HepG2 (cell line): ENCODE measurements around the gene VEGFB. TPM values are rescaled to one million over a fixed set of nuclear protein-coding genes. Genes with fewer than 3 reads are reported as not detected.

Source experiments
- ATAC-seq: fragments of 200-7000 bp; cut with Tn5 transposase; 3 replicates; pipeline ENCODE4 v1.9.1; 2020; ENCODE audit warnings: mild to moderate bottlenecking, moderate library complexity
- BruUV-seq: library from RNA; stranded (reverse); fragments of 400-500 nt; replicated peaks from 2 replicates; lab custom pipeline; 2021; lab: Mats Ljungman, UMichigan
- CTCF ChIA-PET: fragments of 300-600 bp; formaldehyde crosslinking; extraction: SDS; loops from one replicate; lab custom pipeline; 2021; ENCODE audit warnings: low total read pairs, inconsistent platforms, low intra/inter-chr PET ratio; lab: Yijun Ruan, JAX
- POLR2A ChIA-PET: fragments of 350-600 bp; sonication (Branson Sonifier 250); formaldehyde crosslinking; loops from one replicate; lab custom pipeline; 2020; ENCODE audit warnings: antibody characterized with exemption, inconsistent platforms; lab: Yijun Ruan, JAX
- DNase-seq: peaks from one replicate; pipeline ENCODE4 v3.0.0-alpha.2; 2015; ENCODE audit warnings: low spot score
- FAIRE-seq: peaks from 3 replicates; lab custom pipeline; 2011; peaks lifted over from hg19 to GRCh38; lab: Jason Lieb, UNC
- H2AFZ ChIP-seq: one replicate; pipeline ENCODE4 v1.6.1; 2011; ENCODE audit warnings: low read length, inconsistent platforms
- H3K27ac ChIP-seq: fragments of 300-600 bp; 3 replicates; pipeline ENCODE4 v1.8.0; 2011; ENCODE audit warnings: mixed run types, mild to moderate bottlenecking, mixed read lengths, low read length, inconsistent platforms; ENCODE audit not compliant: insufficient read depth; ENCODE audit errors: extremely low read length
- H3K27me3 ChIP-seq, 2 experiments: fragments of 200-600 bp in 1 of 2; 2 replicates in 1 of 2; 3 replicates in 1 of 2; pipeline versions ENCODE4 v1.6.0 to v1.8.0; 2011; ENCODE audit warnings: low read length in 2 of 2, mild to moderate bottlenecking in 2 of 2, moderate library complexity in 2 of 2, inconsistent platforms in 1 of 2; ENCODE audit not compliant: insufficient read depth in 2 of 2, control insufficient read depth in 1 of 2
- H3K36me3 ChIP-seq, 2 experiments: fragments of 200-600 bp in 1 of 2; replicated peaks in 1 of 2; 2 replicates in 1 of 2; 3 replicates in 1 of 2; pipeline versions ENCODE4 v1.5.1 to v1.8.0; 2011; ENCODE audit warnings: low read length in 2 of 2, inconsistent platforms in 1 of 2; ENCODE audit not compliant: insufficient read depth in 2 of 2, control insufficient read depth in 1 of 2
- H3K4me1 ChIP-seq: 2 replicates; pipeline ENCODE4 v1.5.1; 2012; ENCODE audit warnings: low read length, inconsistent platforms; ENCODE audit not compliant: insufficient read depth
- H3K4me2 ChIP-seq: 2 replicates; pipeline ENCODE4 v1.6.0; 2011; ENCODE audit warnings: low read depth, low read length, inconsistent platforms
- H3K4me3 ChIP-seq, 3 experiments: fragments of 200-600 bp in 1 of 3; sonication (generic), shearing (Covaris generic) in 1 of 3; replicated peaks in 1 of 3; 2 replicates each; pipeline ENCODE4 v1.5.1; 2011 to 2016; ENCODE audit warnings: low read length in 3 of 3, inconsistent platforms in 2 of 3, low read depth in 2 of 3, mild to moderate bottlenecking in 2 of 3, control low read depth in 1 of 3, mixed read lengths in 1 of 3; ENCODE audit not compliant: insufficient read depth in 1 of 3
- H3K79me2 ChIP-seq: one replicate; pipeline ENCODE4 v1.6.1; 2011; ENCODE audit warnings: low read length, inconsistent platforms; ENCODE audit not compliant: insufficient read depth
- H3K9ac ChIP-seq: 2 replicates; pipeline ENCODE4 v1.6.0; 2011; ENCODE audit warnings: mild to moderate bottlenecking, low read depth, low read length, inconsistent platforms; ENCODE audit not compliant: insufficient read depth
- H3K9me3 ChIP-seq: 2 replicates; pipeline ENCODE4 v1.5.1; 2012; ENCODE audit warnings: mild to moderate bottlenecking, low read length
- H4K20me1 ChIP-seq: 2 replicates; pipeline ENCODE4 v1.6.0; 2011; ENCODE audit warnings: inconsistent platforms, mild to moderate bottlenecking, low read length, moderate library complexity; ENCODE audit not compliant: insufficient read depth
- TBP ChIP-seq: sonication (generic); formaldehyde crosslinking; IDR thresholded peaks from 2 replicates; pipeline ENCODE4 v1.5.0; 2020; ENCODE audit warnings: missing genetic modification reagents
- TOE1 ChIP-seq: sonication (generic); formaldehyde crosslinking; IDR thresholded peaks from 2 replicates; pipeline ENCODE4 v1.4.0; 2020; ENCODE audit warnings: mild to moderate bottlenecking, missing genetic modification reagents
- U2AF1 ChIP-seq: fragments of 200-400 bp; formaldehyde crosslinking; optimal IDR thresholded peaks from 2 replicates; pipeline ENCODE3; 2017; ENCODE audit warnings: mild to moderate bottlenecking, low read depth, low read length
- ZFP82 ChIP-seq: sonication (generic); formaldehyde crosslinking; IDR thresholded peaks from 2 replicates; pipeline ENCODE4 v1.5.1; 2020; ENCODE audit warnings: mild to moderate bottlenecking, missing genetic modification reagents, borderline replicate concordance
- ZNF589 ChIP-seq: sonication (generic); formaldehyde crosslinking; conservative IDR thresholded peaks from 2 replicates; pipeline ENCODE4 v1.8.0; 2022; ENCODE audit warnings: mild to moderate bottlenecking, moderate library complexity, missing genetic modification reagents
- ZNF607 ChIP-seq: sonication (generic); formaldehyde crosslinking; IDR thresholded peaks from 2 replicates; pipeline ENCODE4 v1.5.1; 2020; ENCODE audit warnings: missing genetic modification reagents, mild to moderate bottlenecking, borderline replicate concordance
- ZNF672 ChIP-seq: sonication (generic); formaldehyde crosslinking; IDR thresholded peaks from 2 replicates; pipeline ENCODE4 v1.8.1; 2022; ENCODE audit warnings: missing genetic modification reagents
- WGBS: methylation state at CpG from one replicate; pipeline ENCODE4 v1.1.6; 2017; ENCODE audit warnings: low lambda C conversion rate; 5-methylcytosine and 5-hydroxymethylcytosine counted together
- in situ Hi-C: cut with HindIII; loops from 2 replicates; pipeline ENCODE4 v1.10.0; 2017; ENCODE audit warnings: low pct_unique_long_range_greater_than_20kb; ENCODE audit not compliant: extremely low pct_ligation_motif_present
- intact Hi-C: fragments of 100-400 bp; cut with micrococcal nuclease; formaldehyde crosslinking; loops from one replicate; pipeline ENCODE4 v1.10.0; 2022; ENCODE audit not compliant: unreplicated experiment
- polyA plus RNA-seq, 8 experiments: library from polyadenylated mRNA; depleted of rRNA in 3 of 8; stranded (reverse) in 7 of 8; unstranded in 1 of 8; fragments of >200 nt; fragmentation: Illumina TruSeq in 4 of 8; extraction: Trizol in 4 of 8; gene quantifications; 2 replicates each; pipeline versions ENCODE4 v1.2.1 to v1.2.3, GENCODE V29; 2011 to 2016; ENCODE audit warnings: low read depth in 4 of 8, missing spikeins in 1 of 8, mixed read lengths in 1 of 8; ENCODE audit not compliant: insufficient read depth in 1 of 8
- total RNA-seq, 5 experiments: library from RNA; depleted of rRNA; stranded (reverse); fragments of >200 nt; fragmentation: Illumina TruSeq; extraction: Trizol; gene quantifications; 2 replicates each; pipeline ENCODE4 v1.2.3, GENCODE V29; 2016; ENCODE audit warnings: low read depth in 1 of 5
- TF ChIP-seq, protein P1 (sequence below): sonication (generic); formaldehyde crosslinking; IDR thresholded peaks from 2 replicates; pipeline ENCODE4 v1.4.0; 2020; ENCODE audit warnings: missing genetic modification reagents
- TF ChIP-seq, protein P2 (sequence below): sonication (generic); formaldehyde crosslinking; IDR thresholded peaks from 2 replicates; pipeline ENCODE4 v1.5.0; 2020; ENCODE audit warnings: missing genetic modification reagents
- TF ChIP-seq, protein P3 (sequence below): sonication (generic); formaldehyde crosslinking; conservative IDR thresholded peaks from 2 replicates; pipeline ENCODE4 v1.4.0; 2020; ENCODE audit warnings: missing genetic modification reagents
- TF ChIP-seq, protein P4 (sequence below): sonication (generic); formaldehyde crosslinking; IDR thresholded peaks from 2 replicates; pipeline ENCODE4 v1.5.0; 2020; ENCODE audit warnings: missing genetic modification reagents
- TF ChIP-seq, protein P5 (sequence below): sonication (generic); formaldehyde crosslinking; IDR thresholded peaks from 2 replicates; pipeline ENCODE4 v1.8.0; 2022; ENCODE audit warnings: mild to moderate bottlenecking, missing genetic modification reagents; ENCODE audit not compliant: insufficient replicate concordance

VEGFB gene
- total and polyA plus RNA-seq, 2 of the 13 experiments (the other 11 are each of a cell fraction or from before 2014, with no cell fraction given) = 9.0 to 11.3 TPM

DNA sequence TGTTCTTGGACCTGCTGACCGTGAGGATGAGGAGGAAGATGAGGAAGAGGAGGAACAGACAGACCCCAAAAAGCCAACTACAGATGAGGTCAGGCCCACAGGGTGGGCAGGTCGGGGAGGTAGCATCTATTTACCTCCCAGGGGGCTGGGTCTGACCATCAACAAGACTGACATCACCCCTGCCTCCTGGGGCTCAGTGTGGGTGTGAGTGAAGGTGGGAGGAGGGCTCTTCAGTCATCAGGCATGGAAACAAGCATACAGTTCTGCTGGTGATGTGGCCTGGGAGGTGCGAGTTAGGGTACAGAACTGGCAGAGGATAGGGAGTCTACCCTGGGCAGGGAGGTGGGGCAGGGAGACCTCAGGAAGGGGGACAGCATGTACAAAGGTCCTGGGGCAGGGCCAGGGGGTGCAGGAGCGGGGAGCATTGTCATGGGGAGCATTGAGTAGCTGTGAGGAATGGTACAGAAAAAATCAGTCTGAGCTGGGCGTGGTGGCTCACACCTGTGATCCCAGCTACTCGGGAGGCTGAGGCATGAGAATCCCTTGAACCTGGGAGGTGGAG is 25.8 kb downstream of the VEGFB start (continued):
- TF ChIP-seq U2AF1 (no peak), ZNF607 (CRISPR knock-in tag) (no peak), TBP (no peak), TOE1 (CRISPR knock-in tag) (no peak), ZNF589 (CRISPR knock-in tag) (no peak)
- TF ChIP-seq, protein P1, sequence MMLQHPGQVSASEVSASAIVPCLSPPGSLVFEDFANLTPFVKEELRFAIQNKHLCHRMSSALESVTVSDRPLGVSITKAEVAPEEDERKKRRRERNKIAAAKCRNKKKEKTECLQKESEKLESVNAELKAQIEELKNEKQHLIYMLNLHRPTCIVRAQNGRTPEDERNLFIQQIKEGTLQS (CRISPR knock-in tag) = no peak
- TF ChIP-seq, protein P2, sequence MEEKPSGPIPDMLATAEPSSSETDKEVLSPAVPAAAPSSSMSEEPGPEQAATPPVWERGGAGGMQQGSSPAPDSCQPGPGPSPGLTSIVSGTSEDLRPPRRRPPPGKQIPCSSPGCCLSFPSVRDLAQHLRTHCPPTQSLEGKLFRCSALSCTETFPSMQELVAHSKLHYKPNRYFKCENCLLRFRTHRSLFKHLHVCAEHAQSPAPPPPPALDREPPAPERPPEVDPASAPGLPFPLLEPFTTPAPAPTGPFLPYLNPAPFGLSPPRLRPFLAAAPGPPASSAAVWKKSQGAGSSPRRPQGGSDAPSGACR (CRISPR knock-in tag) = no peak
- TF ChIP-seq, protein P3, sequence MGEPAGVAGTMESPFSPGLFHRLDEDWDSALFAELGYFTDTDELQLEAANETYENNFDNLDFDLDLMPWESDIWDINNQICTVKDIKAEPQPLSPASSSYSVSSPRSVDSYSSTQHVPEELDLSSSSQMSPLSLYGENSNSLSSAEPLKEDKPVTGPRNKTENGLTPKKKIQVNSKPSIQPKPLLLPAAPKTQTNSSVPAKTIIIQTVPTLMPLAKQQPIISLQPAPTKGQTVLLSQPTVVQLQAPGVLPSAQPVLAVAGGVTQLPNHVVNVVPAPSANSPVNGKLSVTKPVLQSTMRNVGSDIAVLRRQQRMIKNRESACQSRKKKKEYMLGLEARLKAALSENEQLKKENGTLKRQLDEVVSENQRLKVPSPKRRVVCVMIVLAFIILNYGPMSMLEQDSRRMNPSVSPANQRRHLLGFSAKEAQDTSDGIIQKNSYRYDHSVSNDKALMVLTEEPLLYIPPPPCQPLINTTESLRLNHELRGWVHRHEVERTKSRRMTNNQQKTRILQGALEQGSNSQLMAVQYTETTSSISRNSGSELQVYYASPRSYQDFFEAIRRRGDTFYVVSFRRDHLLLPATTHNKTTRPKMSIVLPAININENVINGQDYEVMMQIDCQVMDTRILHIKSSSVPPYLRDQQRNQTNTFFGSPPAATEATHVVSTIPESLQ (CRISPR knock-in tag) = no peak

DNA sequence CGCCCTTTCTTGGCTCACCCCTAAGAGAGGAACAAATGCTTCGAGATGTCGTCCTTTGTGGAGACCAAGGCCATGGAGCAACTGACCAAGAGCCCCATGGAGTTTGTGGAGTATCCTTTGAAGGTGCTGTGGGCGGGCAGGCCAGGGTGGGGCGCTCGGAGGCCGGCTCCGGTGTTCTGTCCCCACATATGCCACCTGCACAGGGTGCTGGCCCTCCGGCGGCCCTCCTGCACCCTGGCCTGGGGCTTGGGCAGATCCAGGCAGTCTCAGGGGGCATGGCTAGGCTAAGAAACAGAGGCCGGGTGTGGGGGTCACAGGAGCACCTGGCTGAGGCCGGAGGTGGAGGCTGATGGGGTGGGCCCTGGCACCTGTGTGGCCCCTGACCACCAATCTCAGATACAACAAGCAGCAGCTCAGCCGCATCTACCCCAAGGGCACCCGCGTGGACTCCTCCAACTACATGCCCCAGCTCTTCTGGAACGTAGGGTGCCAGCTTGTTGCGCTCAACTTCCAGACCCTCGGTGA is 27.2 kb downstream of the VEGFB start:
- DNase-seq = no peak
- 96% methylated on average over 11 of the region's 18 CpGs for WGBS
- intact Hi-C loops (no loop called here), in situ Hi-C loops (no loop called here)
- H3K27me3 ChIP-seq = no peaks in the 10 kb centered on the region
- ChIA-PET CTCF (no interaction called here), POLR2A (interaction anchor here (0.7 kb wide), 1 partner anchor 9 kb away, joined by 3 read pairs; no protein-coding TSS in a partner anchor)
- no peak overlapping the region for H3K9ac ChIP-seq
- no peaks in the 10 kb centered on the region for H3K4me1 ChIP-seq
- peaks cover 10 to 36% of the 10 kb centered on the region in 2 experiments; a peak in 4 of 5 replicates for H3K36me3 ChIP-seq
- FAIRE-seq = no peak
- no peaks in the 10 kb centered on the region for H3K9me3 ChIP-seq
- H2AFZ ChIP-seq = no peak overlapping the region
- no peak overlapping the region for H3K27ac ChIP-seq
- no TSS peak for BruUV-seq
- no peaks in the 10 kb centered on the region for H4K20me1 ChIP-seq
- ATAC-seq = no peak
- H3K4me3 ChIP-seq = no peak overlapping the region
- no peaks in the 10 kb centered on the region for H3K79me2 ChIP-seq
- no peak overlapping the region for H3K4me2 ChIP-seq
- TF ChIP-seq, protein P4, sequence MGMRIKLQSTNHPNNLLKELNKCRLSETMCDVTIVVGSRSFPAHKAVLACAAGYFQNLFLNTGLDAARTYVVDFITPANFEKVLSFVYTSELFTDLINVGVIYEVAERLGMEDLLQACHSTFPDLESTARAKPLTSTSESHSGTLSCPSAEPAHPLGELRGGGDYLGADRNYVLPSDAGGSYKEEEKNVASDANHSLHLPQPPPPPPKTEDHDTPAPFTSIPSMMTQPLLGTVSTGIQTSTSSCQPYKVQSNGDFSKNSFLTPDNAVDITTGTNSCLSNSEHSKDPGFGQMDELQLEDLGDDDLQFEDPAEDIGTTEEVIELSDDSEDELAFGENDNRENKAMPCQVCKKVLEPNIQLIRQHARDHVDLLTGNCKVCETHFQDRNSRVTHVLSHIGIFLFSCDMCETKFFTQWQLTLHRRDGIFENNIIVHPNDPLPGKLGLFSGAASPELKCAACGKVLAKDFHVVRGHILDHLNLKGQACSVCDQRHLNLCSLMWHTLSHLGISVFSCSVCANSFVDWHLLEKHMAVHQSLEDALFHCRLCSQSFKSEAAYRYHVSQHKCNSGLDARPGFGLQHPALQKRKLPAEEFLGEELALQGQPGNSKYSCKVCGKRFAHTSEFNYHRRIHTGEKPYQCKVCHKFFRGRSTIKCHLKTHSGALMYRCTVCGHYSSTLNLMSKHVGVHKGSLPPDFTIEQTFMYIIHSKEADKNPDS (CRISPR knock-in tag) = no peak
- TF ChIP-seq ZFP82 (CRISPR knock-in tag) = no peak
- no peak for TF ChIP-seq ZNF672 (CRISPR knock-in tag)
- TF ChIP-seq, protein P5, sequence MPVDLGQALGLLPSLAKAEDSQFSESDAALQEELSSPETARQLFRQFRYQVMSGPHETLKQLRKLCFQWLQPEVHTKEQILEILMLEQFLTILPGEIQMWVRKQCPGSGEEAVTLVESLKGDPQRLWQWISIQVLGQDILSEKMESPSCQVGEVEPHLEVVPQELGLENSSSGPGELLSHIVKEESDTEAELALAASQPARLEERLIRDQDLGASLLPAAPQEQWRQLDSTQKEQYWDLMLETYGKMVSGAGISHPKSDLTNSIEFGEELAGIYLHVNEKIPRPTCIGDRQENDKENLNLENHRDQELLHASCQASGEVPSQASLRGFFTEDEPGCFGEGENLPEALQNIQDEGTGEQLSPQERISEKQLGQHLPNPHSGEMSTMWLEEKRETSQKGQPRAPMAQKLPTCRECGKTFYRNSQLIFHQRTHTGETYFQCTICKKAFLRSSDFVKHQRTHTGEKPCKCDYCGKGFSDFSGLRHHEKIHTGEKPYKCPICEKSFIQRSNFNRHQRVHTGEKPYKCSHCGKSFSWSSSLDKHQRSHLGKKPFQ = no peak
